HG03139 (cell line): ENCODE results near the gene BZW1.
"Not testable (repeated sequence)": the region's sequence is repeated elsewhere in the genome, so short reads cannot be mapped to it uniquely, and the experiment has no call there.

Experiments used
- ATAC-seq: cut with Tn5 transposase; IDR thresholded peaks from one replicate; pipeline ENCODE4 v1.9.1; 2021; ENCODE audit not compliant: unreplicated experiment

Gene BZW1

GRCh38 chr2:200790185-200790584, 21.5 kb upstream of the BZW1 start:
- no peak for ATAC-seq

GRCh38 chr2:200791905-200792304, 19.8 kb upstream of the BZW1 start:
- no peak for ATAC-seq

GRCh38 chr2:200794143-200794542, 17.6 kb upstream of the BZW1 start:
- ATAC-seq, result no peak

GRCh38 chr2:200795028-200795440, 16.7 kb upstream of the BZW1 start:
- ATAC-seq, result no peak

- no peak for ATAC-seq
Measured at GRCh38 chr2:200796561-200796960, 15.1 kb upstream of the BZW1 start.

- ATAC-seq, result no peak
Measured at GRCh38 chr2:200797242-200797770, 14.4 kb upstream of the BZW1 start.

GRCh38 chr2:200798514-200798913, 13.2 kb upstream of the BZW1 start:
- no peak for ATAC-seq

GRCh38 chr2:200800458-200800857, 11.3 kb upstream of the BZW1 start:
- no peak for ATAC-seq

GRCh38 chr2:200801431-200801830, 10.3 kb upstream of the BZW1 start:
- ATAC-seq, result not testable (repeated sequence)

GRCh38 chr2:200809506-200810251, 2.0 kb upstream of the BZW1 start:
- no peak for ATAC-seq

- ATAC-seq, result no peak
Measured at GRCh38 chr2:200810252-200810997, 1.3 kb upstream of the BZW1 start.

- no peak for ATAC-seq
Measured at GRCh38 chr2:200810998-200811332, 745 bp upstream of the BZW1 start.

GRCh38 chr2:200812122-200813022, 662 bp downstream of the BZW1 start:
- ATAC-seq, result peak; percentile 36

- ATAC-seq, result no peak
Measured at GRCh38 chr2:200814276-200814815, 2.6 kb downstream of the BZW1 start.

GRCh38 chr2:200814917-200815316, 3.2 kb downstream of the BZW1 start:
- no peak for ATAC-seq

- ATAC-seq, result not testable (repeated sequence)
Measured at GRCh38 chr2:200818732-200819131, 7.0 kb downstream of the BZW1 start.

GRCh38 chr2:200820573-200821234, 9.0 kb downstream of the BZW1 start:
- no peak for ATAC-seq

- no peak for ATAC-seq
Measured at GRCh38 chr2:200821686-200822245, 10.1 kb downstream of the BZW1 start.

- ATAC-seq, result no peak
Measured at GRCh38 chr2:200828104-200828503, 16.4 kb downstream of the BZW1 start.
